Ishikawa (cell line): ENCODE data around the gene DACH2.

Source experiments
- CEBPB ChIP-seq: IDR thresholded peaks from 2 replicates; pipeline ENCODE4 v1.6.1; 2012
- CREB1 ChIP-seq: IDR thresholded peaks from 2 replicates; pipeline ENCODE4 v1.6.1; 2012; ENCODE audit warnings: low read depth
- EGR1 ChIP-seq: IDR thresholded peaks from 2 replicates; pipeline ENCODE4 v1.6.1; 2012
- EP300 ChIP-seq: IDR thresholded peaks from 2 replicates; pipeline ENCODE4 v1.6.1; 2012; ENCODE audit warnings: borderline replicate concordance
- FOXM1 ChIP-seq: IDR thresholded peaks from 2 replicates; pipeline ENCODE4 v1.6.1; 2012; ENCODE audit warnings: low read depth, borderline replicate concordance
- NFIC ChIP-seq: IDR thresholded peaks from 2 replicates; pipeline ENCODE4 v1.6.1; 2012
- RAD21 ChIP-seq: IDR thresholded peaks from 2 replicates; pipeline ENCODE4 v1.6.1; 2012; ENCODE audit warnings: low read depth
- TAF1 ChIP-seq: IDR thresholded peaks from 2 replicates; pipeline ENCODE4 v1.6.1; 2012; ENCODE audit warnings: low read depth, mild to moderate bottlenecking
- TCF12 ChIP-seq: IDR thresholded peaks from 2 replicates; pipeline ENCODE4 v1.6.1; 2012; ENCODE audit warnings: low read depth
- TEAD4 ChIP-seq: IDR thresholded peaks from 2 replicates; pipeline ENCODE4 v1.6.1; 2012
- YY1 ChIP-seq: IDR thresholded peaks from 2 replicates; pipeline ENCODE4 v1.6.1; 2012; ENCODE audit warnings: low read depth
- ZBTB7A ChIP-seq: IDR thresholded peaks from 2 replicates; pipeline ENCODE4 v1.6.1; 2012; ENCODE audit warnings: low read depth
- TF ChIP-seq, protein P1 (sequence below): IDR thresholded peaks from 2 replicates; pipeline ENCODE4 v1.6.1; 2012
- TF ChIP-seq, protein P2 (sequence below): IDR thresholded peaks from 2 replicates; pipeline ENCODE4 v1.6.1; 2012; ENCODE audit warnings: low read depth, mild to moderate bottlenecking
- TF ChIP-seq, protein P3 (sequence below): IDR thresholded peaks from 2 replicates; pipeline ENCODE4 v1.6.1; 2012

The DACH2 gene

DNA sequence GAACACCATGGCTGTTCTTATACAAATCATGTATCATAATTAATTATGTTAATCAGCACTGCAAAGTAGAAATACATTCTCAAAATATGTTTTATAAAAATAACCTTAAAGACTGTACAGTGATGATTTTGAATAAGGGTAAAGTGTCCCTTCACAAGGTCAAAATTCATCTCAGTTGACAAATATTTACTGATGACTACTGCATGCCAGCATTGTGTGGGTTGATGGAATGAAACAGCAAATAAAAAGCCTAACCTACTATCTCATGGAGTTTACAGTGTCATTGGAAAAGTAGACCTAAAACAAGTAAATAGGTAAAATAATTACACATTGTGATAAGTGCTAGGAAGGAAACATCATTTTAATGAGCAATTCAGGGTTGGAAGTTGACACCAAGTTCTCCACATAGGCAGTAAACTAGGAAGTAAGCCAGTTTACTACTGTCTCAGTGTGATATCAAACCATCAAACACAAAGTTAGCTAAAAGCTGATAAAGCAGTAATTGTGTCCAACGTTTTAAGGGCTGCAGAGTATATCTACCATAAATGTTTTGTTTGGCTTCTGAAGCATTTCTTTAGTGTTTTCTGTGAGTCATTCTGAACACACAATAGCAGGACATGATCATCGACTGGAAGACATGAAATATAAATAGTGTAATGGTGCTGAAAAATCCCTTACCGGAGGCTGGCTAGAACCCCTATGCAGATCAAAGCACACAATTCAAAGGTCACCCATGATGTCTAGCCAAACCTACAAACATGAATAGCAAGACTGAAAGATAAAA lies 221.8 kb downstream of the DACH2 start:
- TF ChIP-seq YY1: no peak
- no peak for TF ChIP-seq EGR1
- no peak for TF ChIP-seq TEAD4
- no peak for TF ChIP-seq ZBTB7A
- TF ChIP-seq RAD21: no peak
- TF ChIP-seq TCF12: no peak
- TF ChIP-seq, protein P1, sequence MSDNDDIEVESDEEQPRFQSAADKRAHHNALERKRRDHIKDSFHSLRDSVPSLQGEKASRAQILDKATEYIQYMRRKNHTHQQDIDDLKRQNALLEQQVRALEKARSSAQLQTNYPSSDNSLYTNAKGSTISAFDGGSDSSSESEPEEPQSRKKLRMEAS: no peak
- no peak for TF ChIP-seq EP300
- no peak for TF ChIP-seq NFIC
- TF ChIP-seq CREB1: no peak
- no peak for TF ChIP-seq FOXM1
- TF ChIP-seq, protein P2, sequence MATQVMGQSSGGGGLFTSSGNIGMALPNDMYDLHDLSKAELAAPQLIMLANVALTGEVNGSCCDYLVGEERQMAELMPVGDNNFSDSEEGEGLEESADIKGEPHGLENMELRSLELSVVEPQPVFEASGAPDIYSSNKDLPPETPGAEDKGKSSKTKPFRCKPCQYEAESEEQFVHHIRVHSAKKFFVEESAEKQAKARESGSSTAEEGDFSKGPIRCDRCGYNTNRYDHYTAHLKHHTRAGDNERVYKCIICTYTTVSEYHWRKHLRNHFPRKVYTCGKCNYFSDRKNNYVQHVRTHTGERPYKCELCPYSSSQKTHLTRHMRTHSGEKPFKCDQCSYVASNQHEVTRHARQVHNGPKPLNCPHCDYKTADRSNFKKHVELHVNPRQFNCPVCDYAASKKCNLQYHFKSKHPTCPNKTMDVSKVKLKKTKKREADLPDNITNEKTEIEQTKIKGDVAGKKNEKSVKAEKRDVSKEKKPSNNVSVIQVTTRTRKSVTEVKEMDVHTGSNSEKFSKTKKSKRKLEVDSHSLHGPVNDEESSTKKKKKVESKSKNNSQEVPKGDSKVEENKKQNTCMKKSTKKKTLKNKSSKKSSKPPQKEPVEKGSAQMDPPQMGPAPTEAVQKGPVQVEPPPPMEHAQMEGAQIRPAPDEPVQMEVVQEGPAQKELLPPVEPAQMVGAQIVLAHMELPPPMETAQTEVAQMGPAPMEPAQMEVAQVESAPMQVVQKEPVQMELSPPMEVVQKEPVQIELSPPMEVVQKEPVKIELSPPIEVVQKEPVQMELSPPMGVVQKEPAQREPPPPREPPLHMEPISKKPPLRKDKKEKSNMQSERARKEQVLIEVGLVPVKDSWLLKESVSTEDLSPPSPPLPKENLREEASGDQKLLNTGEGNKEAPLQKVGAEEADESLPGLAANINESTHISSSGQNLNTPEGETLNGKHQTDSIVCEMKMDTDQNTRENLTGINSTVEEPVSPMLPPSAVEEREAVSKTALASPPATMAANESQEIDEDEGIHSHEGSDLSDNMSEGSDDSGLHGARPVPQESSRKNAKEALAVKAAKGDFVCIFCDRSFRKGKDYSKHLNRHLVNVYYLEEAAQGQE: no peak
- no peak for TF ChIP-seq CEBPB
- TF ChIP-seq, protein P3, sequence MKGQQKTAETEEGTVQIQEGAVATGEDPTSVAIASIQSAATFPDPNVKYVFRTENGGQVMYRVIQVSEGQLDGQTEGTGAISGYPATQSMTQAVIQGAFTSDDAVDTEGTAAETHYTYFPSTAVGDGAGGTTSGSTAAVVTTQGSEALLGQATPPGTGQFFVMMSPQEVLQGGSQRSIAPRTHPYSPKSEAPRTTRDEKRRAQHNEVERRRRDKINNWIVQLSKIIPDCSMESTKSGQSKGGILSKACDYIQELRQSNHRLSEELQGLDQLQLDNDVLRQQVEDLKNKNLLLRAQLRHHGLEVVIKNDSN: no peak
- TF ChIP-seq TAF1: no peak

DNA sequence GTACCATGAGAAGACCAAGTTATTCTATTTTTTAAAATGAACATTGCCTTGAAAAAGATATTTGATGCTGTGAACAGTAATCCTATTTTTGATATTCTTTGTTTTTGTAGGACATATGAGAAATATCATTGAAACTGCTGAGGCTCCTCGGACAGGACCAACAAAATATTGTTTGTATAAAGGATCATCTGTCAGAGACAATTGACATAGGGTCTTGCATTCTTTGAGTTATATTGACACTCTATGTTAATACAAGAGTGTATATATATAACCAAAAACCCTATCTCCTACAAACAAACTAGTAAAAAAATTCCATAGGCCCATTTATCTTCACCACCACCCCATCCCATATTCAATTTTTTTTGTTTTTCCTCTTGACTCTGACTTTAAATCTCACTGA lies 222.7 kb downstream of the DACH2 start:
- TF ChIP-seq EP300 (no peak), TEAD4 (no peak), YY1 (no peak), FOXM1 (no peak), NFIC (no peak), CEBPB (no peak), TAF1 (no peak), ZBTB7A (no peak), CREB1 (no peak)
- TF ChIP-seq, protein P3: no peak
- TF ChIP-seq, protein P1: no peak

DNA sequence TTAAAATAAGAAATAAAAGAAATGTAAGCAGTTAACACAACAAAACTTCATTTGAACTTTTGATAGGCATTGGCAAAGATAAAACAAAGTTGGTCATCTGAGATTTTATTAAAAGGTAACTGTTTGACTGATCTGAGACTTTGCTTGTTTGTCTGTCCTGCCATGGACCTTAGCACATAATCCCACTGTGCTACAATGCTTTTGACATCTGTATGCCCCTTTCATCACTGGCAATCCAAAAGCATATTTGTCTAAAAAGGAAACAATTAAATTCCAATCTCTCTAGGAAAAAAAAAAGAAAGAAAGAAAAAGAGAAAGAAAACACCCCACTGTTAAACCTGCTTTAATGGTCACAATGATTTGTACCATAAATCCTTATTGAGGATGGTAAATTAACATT lies 231.0 kb downstream of the DACH2 start:
- TF ChIP-seq ZBTB7A (no peak), EGR1 (no peak), TCF12 (no peak), EP300 (no peak), NFIC (no peak), YY1 (no peak), FOXM1 (no peak), TEAD4 (no peak), RAD21 (no peak), TAF1 (no peak), CEBPB (no peak), CREB1 (no peak)
- TF ChIP-seq, protein P2: no peak
- TF ChIP-seq, protein P1: no peak
- TF ChIP-seq, protein P3: no peak

DNA sequence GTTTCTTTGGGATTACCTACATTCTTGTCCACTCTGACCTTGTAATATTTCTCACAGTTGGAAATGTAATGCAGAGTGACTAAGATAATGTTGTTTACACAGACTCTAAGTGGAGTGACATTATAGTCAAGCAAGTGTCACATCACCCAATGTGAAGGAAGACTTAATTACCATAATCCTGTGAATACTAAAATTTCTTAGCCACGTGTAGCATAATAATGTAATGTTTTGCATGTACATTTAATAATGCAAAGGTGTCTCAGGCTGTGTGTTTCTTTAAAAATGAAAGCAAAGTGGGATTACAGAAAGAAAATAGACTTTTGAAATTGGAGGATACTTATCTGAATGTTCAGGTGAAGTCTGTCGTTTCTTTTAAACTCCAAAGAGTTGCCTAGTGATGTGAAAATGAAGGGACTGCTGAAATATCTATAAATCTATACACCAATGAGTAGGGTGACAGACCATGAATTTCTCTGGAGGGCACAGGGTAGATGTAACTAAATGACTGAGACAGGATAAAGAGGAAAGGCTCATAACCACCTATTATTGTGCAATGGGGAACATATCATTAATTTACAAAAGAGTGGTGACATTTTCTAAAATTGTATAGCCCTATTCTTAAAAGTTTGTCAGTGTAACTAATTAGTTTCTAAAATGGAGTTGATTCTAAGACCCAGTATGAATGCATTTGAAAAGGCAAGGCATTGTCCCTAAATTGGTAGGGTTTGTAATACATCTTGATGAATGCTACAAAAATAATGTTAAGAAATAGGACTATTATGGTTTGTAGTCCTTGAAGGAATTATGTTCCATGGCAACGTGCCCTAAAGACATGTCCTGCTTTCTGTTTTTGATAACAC lies 235.7 kb downstream of the DACH2 start:
- no peak for TF ChIP-seq CREB1
- TF ChIP-seq TCF12: no peak
- no peak for TF ChIP-seq CEBPB
- no peak for TF ChIP-seq ZBTB7A
- TF ChIP-seq, protein P2: no peak
